CD4-positive, alpha-beta T cell treated with Interferon gamma for 1 hour (primary cell): ENCODE results near the gene MAP3K15.

ENCODE experiments used
- DNase-seq: peaks from one replicate; pipeline ENCODE4 v3.0.0-alpha.2; 2020

MAP3K15 gene

GRCh38 chrX:19514791-19515614, at the start of gene MAP3K15:
MAP3K15 (minus strand) TSS chrX:19515508; CDS start chrX:19515261, 247 bp downstream.
- DNase-seq, result no peak

GRCh38 chrX:19564606-19565005, 49.3 kb upstream of the MAP3K15 start:
- DNase-seq, result no peak

GRCh38 chrX:19563746-19564145, 48.4 kb upstream of the MAP3K15 start:
- no peak for DNase-seq

- no peak for DNase-seq
Observed at GRCh38 chrX:19563327-19563726, 48.0 kb upstream of the MAP3K15 start.

GRCh38 chrX:19560611-19561010, 45.3 kb upstream of the MAP3K15 start:
- DNase-seq, result no peak

- no peak for DNase-seq
Observed at GRCh38 chrX:19557822-19558221, 42.5 kb upstream of the MAP3K15 start.

- no peak for DNase-seq
Observed at GRCh38 chrX:19556202-19556601, 40.9 kb upstream of the MAP3K15 start.

GRCh38 chrX:19555683-19556082, 40.4 kb upstream of the MAP3K15 start:
- no peak for DNase-seq

GRCh38 chrX:19555236-19555635, 39.9 kb upstream of the MAP3K15 start:
- DNase-seq, result no peak

GRCh38 chrX:19554786-19555185, 39.5 kb upstream of the MAP3K15 start:
- DNase-seq, result no peak

GRCh38 chrX:19552793-19553192, 37.5 kb upstream of the MAP3K15 start:
- no peak for DNase-seq

- DNase-seq, result no peak
Observed at GRCh38 chrX:19549838-19550237, 34.5 kb upstream of the MAP3K15 start.

GRCh38 chrX:19548934-19549333, 33.6 kb upstream of the MAP3K15 start:
- DNase-seq, result no peak

GRCh38 chrX:19548279-19548678, 33.0 kb upstream of the MAP3K15 start:
- DNase-seq, result no peak

- no peak for DNase-seq
Observed at GRCh38 chrX:19545651-19546050, 30.3 kb upstream of the MAP3K15 start.

GRCh38 chrX:19544693-19545305, 29.5 kb upstream of the MAP3K15 start:
- DNase-seq, result no peak

GRCh38 chrX:19543951-19544381, 28.7 kb upstream of the MAP3K15 start:
- no peak for DNase-seq

- DNase-seq, result no peak
Observed at GRCh38 chrX:19543020-19543715, 27.9 kb upstream of the MAP3K15 start.

GRCh38 chrX:19541931-19542330, 26.6 kb upstream of the MAP3K15 start:
- no peak for DNase-seq

- DNase-seq, result no peak
Observed at GRCh38 chrX:19541196-19541595, 25.9 kb upstream of the MAP3K15 start.

GRCh38 chrX:19540076-19540475, 24.8 kb upstream of the MAP3K15 start:
- no peak for DNase-seq

- no peak for DNase-seq
Observed at GRCh38 chrX:19539665-19540064, 24.4 kb upstream of the MAP3K15 start.

GRCh38 chrX:19535476-19535875, 20.2 kb upstream of the MAP3K15 start:
- DNase-seq, result no peak

- DNase-seq, result no peak
Observed at GRCh38 chrX:19532709-19533108, 17.4 kb upstream of the MAP3K15 start.
